SHP77 (cell line): ENCODE measurements around the gene ADGRD1.
A peak's percentile ranks its signal among the peaks of the same experiment; 100 is the strongest.
"Not testable (repeated sequence)": the region's sequence is repeated elsewhere in the genome, so short reads cannot be mapped to it uniquely, and the experiment has no call there.

Experiments
- DNase-seq, 2 experiments: peaks; one replicate each; lab custom pipeline; 2025; lab: John Stamatoyannopoulos, UW

The ADGRD1 gene

DNA sequence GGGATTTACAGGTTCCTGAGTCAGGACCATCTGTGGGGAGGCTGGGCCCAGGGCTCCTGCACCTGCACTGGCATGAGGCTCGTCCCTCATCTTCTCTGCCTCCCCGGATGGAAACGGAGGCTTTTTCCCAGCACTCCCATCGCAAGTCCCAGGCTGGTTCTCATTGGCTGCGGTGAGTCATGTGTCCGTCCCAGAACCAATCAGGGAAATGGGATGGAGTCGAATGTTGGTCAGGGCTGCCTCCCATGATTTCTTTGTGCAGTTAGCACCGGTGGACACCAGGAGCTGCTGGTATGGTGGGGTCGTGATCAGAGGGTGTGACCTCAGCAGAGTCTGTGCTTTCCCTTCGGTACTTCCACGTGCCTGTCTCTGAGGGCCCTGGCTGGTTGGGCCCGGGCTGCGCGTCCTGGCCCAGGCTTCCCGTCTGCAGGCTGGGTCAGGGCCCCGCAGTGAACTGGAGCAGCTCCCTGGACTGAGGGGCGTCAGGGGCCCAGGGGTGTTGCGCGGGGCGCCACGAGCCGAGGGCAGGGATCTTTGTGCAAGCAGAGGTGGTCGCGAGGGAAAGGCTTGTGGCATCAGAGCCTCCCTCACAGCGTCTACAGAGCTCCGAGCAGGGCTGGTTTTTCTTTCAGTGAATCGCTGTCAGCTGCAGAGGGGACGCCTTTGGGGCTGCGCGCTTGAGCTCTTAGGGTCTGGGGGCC is 168.1 kb downstream of the ADGRD1 start:
- no peak for DNase-seq

DNA sequence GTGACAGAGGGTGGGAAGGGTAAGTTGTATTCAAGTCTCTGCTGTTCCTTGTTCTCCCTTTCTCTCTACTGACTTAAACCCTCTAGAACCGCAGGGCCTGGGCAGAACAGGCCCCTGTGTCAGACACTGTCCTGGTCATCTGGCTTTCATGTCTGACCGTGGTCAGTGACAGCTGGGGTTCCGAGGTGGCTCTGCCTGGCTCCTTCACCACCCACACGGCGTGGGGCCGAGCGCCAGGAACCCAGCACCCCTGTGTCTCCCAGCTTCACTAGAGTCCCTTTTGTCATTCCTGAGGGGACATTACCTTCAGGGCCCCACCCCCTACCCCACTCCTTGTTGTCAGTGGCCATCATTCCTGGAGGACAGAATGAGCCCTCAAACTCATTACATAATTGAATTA is 168.9 kb downstream of the ADGRD1 start:
- no peak for DNase-seq

DNA sequence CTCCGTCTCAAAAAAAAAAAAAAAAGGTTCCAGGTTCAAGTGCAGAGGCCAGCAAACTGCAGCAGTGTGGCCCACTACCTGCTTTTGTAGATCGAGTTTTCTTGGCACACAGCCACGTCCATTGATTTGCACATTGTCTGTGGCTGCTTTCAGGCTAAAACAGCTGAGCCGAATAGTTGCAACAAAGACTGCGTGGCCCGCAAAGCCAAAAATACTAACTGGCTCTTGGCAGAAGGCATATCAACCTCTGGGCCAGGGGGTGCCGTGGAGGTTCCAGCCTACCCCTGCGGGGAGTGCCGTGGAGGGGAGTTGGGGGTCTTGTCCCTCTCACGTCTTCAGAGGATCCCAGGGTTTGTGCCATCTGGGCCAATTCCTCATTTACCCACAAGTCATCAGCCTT is 170.1 kb downstream of the ADGRD1 start:
- no peak for DNase-seq

DNA sequence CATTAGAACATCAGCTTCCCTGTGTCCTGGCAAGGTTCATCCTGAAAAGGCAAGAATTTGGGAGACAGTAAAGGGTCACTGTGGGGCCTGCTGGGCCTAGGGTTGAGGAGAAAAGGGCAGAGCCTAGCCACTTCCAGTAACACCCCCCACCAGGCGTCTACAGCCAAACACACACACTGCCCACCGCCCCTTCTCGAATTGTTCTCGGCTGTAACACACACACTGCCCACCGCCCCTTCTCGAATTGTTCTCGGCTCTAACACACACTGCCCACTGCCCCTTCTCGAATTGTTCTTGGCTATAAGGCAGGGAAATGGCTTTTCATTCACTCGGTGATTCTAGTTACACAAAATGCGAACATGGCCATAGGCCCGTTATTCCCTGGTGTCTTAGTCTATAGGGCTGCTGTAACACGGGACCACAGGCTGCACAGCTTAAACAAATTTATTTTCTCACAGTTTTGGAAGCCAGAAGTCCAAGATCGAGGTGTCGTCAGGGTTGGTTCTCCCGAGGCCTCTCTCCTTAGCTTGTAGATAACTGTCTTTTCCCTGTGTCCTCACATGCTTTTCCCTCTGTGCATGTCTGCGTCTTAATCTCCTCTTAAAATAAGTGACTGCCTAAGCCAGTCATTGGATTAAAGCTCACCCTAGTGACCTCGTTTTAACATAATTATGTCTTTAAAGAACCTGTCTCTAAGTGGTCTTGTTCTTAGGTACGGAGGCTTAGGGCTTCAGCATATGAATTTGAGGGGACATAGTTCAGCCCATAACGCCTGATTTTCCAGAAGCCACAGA is 171.0 kb downstream of the ADGRD1 start:
- no peak for DNase-seq

DNA sequence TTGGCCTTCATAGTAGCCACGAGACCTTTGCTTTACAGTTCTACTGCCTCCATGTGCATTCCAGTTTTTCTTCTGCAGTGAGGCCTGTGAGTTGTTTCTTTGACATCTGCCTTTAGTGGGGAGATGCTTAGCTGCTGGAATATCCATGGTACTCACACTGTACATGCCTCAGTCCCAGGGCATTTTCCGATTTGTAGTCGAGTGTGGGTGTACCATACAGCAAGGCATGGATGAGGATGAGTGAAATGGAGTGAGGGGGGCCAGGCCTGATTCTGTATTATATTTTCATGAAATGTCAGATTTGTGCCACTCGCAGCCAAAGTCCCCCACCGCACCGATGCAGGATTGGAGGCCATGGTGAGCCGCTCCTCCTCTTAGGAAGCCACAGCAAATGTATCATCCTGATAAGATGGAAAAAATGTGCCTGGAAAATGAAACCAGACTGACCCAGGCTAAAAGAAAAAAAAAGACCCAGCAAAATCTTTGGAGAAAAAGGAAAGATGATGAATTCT is 173.0 kb downstream of the ADGRD1 start:
- DNase-seq = no peak

DNA sequence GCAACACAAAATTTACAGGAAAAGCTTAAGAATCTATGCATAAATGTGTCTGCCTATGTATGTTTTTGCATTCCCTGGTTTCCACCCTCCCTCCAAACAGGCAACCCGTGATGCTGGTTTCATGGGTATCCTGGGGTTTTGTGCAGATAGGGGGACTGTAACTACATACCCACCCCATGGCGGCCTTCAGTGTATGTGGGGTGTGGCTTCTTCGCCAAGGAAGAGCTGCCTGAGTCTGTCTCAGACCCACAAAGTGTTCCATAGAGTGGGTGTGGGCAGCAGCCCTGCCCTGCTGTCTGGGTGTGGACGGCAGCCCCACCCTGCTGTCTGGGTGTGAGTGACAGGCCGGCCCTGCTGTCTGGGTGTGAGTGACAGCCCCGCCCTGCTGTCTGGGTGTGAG is 174.8 kb downstream of the ADGRD1 start:
- DNase-seq = no peak

DNA sequence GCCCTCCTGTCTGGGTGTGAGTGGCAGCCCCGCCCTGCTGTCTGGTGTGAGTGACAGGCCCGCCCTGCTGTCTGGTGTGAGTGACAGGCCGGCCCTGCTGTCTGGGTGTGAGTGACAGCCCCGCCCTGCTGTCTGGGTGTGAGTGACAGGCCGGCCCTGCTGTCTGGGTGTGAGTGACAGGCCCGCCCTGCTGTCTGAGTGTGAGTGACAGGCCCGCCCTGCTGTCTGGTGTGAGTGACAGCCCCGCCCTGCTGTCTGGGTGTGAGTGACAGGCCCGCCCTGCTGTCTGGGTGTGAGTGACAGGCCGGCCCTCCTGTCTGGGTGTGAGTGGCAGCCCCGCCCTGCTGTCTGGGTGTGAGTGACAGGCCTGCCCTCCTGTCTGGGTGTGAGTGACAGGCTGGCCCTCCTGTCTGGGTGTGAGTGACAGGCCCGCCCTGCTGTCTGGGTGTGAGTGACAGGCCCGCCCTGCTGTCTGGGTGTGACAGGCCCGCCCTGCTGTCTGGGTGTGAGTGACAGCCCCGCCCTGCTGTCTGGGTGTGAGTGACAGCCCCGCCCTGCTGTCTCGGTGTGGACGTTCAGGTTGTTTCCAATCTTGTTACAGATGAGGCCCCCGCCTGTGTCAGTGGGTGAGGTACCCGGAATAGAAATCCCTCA is 175.4 kb downstream of the ADGRD1 start:
- not testable (repeated sequence) for DNase-seq

DNA sequence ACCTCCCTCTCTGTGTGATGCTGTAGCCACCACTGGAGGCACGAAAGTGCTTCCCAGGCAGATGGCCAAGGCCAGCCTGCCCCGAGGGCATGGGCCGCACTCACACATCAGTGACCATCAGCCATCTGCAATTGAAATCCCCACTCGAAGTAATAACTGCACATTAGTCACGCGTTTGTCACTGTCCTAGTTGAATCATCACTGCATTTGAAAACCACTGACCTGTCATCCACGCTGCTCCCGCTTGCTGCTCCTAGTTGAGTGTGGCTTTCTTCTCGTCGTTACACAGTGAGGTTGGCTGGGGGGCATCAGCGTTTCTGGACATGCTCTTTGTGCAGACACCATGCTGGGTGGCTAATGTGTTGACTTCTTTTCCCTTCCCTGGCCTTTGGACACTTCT is 176.1 kb downstream of the ADGRD1 start:
- DNase-seq = no peak

DNA sequence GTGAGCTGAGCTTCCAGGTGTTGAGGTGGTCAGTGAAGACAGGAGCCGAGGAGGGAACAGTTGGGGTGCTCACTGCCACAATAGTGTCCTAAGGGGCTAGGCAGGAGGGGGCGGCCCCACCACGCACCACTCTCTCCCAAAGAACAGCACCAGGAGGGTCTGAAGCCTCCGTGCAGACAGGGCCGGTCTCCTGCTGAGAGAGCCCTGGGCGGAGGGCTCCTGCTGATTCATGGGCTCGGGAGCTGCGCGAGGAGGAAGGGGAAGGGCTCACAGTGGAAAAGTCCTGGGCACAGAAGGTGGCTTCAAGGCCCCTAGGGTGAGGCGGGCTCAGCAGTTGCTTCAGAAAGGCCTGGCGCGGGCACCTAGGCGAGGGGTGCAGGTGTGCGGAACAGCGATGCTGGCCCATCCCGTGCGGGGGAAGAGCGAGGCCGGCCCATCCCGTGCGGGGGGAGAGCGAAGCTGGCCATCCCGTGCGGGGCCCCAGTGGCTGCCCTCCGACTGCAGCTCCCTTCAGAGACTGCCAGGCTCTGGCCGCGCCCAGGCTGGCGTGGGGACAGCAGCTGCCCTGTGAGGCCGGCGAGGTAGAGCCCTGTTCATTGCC is 176.7 kb downstream of the ADGRD1 start:
- DNase-seq = no peak

DNA sequence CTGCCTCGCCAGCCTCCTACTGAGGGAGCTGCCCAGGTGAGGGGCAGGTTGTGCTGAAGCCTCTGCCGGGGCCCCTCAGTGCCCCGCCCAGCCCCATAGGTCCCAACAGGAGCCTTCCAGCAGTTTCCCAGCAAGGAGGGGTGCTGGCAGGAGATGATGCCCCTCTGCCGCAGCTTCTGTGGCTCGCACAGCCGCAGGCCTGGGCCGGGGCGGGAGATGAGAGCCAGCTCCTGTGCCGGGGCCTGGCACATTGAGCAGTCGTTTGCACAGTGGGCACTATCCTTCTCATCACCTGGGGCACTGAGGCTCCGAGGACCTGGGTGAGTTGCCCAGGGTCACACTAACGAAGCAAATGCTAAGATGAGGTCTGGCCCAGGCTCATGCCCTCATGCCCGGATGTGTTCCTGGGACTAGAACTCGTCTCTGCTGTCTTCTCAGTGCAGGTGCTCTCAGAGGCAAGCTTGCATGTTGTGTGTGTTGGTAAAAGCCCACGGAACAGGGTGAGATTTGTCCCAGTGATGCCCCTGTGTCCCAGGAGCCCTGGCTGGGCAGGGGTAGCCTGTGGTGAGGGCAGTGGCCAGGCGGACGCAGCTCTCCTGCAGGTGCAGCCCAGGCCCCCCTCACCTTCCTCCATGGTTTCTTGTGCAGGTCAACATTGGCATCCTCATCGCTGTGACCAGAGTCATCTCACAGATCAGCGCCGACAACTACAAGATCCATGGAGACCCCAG is 177.5 kb downstream of the ADGRD1 start:
- no peak for DNase-seq

DNA sequence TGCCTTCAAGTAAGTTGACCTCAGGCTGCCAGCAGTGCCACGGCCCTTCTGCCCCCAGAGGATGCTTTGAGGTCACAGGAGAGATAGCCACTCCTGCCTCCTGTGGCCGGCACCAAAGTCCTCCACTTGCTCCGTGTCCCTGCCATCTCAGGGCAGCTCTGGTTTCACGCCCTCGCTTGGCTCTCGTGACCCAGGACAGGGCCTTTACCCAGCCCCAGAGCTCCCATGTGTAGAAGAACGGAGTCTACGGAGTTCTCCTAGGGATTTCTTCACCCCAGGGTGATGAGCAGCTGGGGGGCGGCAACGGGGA is 178.1 kb downstream of the ADGRD1 start:
- no peak for DNase-seq

DNA sequence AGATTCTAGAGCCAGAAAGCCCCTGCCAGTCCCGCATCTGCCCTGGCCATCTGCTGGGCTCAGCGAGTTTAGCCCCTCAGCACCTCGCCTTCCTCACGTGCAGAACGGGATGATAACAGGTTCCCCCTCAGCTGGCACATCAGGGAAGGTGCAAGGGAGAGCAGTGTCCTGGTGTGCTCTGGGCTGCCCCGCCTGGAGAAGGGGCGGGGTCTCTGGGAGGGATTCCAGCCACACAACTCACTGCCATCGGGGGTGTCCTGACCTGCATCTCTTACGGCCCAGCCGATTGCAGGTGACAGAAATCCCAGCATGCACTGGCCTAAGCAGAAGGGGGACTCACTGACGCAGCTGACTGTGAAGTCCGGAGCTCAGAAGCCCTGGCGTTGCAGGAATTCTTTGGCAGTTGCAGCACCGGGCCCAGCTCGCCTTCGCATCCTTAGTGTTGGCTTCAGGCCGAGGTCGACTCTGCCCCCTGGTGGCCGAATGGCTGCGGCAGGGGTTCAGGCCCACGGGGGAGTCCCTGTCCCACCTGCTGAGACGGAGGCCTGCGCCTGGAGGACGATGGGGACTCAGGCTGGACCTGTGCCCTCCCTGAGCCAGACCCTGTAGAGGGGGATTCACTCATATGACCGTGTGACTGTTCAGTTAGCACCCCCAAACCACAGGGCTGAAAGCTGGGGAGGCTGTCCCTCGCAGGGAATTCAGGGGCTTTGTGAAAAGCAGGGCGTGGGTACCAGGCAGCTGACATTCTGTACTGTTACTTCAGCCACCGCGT is 178.6 kb downstream of the ADGRD1 start:
- peak; percentile 13 to 14 for DNase-seq

DNA sequence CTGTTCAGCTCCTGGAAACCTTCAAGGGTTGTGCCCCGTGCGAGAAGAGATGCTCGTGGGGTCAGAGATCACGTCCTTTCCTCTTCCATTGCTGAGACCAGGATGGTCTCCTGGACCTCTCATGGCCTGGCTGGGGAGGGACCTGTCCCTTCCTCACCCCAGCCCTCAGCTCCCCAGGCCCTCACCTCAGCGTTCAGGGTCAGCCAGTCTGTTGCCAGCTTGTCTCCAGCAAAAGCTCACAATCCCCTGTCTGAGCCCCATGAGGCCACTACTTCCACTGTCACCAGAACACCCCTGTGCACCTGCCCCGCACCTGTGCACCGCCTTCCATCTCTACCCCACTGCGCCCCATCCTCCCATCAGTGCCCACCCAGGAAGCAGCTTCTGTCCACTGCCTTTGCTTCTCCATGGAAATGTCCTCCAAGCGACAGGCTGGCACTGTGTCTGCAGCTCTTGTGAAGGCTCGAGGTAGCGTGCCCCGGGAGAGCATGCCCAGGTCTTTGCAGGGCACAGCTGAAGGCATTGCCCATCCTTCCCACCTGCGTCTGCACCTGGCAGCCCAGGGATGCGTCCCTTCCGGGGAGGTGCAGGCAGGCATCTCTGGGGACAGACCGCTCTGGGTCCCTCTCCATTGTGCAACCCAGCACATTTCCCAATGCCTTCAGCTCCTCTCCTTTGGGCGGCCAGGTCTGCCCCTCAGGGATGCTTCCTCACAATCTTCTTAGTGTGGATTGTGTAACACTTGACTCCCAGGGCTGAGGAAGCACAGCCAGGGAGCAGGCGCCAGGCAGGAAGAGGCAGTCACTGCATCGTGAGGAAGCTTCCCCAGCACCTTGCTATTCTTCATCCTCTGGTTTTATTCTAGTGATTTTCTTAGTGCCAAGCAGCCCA is 179.6 kb downstream of the ADGRD1 start:
- DNase-seq = no peak

DNA sequence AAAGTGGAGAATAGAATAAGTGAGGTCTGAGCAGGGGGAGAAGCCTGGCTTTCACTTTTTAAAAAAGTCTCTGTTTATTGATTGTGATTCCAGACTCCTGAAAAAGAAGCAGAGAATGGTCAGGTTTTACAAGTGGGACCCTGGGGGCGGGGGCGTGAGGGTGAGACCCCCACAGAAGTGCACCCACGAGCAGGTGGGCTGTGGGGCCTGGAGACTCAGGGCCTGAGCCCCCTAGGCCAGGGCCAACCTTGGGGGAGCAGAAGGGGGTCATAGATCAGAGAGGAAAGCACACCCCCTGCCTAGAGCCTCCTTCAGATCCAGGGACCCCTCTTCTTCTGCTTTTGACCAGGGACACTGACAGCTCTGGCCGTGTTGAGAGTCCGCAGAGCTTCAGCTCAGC is 180.3 kb downstream of the ADGRD1 start:
- no peak for DNase-seq

DNA sequence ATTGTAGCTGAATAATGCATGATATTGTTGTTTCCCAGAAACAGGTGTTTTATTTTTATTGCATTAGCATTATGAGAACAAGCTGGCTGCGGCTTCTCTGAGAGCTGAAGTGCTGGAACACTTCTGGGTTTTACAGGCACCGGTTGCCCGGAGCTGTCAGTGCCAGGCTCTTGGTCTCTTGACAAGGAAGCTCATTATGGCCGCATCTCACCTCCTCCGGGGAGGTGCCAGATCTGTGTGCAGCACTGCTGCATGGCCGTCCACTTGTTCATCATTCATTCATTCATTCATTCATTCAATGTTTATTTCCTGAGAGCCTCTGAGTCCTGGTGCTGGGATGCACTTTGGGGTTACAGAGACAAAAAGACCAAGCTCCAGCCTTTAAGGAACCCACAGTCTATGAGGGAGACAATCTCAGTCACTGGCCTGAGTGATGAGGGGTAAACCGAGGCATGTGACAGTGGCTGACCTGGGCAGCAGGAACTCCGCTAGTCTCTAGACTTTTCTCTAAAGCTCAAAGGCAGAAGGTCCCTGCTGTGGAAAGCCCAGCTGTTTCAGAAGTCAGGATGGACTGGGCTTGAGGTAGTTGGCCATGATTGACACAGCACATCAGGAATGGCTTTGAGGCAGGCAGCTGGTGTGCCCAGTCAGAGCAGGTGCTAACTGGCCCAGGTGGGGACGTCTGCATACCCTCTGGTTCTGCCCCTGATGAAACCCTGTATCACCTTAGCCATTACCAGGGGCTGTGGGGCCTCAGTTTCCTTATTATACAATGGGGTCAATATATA is 181.0 kb downstream of the ADGRD1 start:
- no peak for DNase-seq

DNA sequence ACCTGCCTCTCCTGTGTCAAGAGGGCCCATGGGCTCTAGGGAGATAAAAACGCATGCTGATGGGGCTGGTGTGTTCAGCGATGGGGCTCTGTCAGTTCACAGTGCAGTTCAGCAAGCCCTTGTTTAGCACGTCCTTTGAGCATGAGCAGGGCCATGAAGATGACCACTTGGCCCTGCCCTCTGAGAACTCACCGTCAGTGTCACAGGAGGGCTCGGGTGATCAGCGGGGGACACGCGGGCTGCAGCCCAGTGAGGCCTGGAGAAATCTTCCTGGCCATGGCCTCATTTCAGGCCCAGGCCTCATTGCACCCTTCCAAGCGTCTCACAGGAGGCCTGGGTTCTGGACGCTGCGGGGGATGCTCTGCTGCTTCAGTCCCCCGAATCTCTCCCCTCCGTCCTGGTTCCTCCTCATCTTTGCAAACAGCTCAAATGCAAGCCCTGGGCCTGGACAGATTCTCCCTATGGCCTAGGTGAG is 181.6 kb downstream of the ADGRD1 start:
- DNase-seq = no peak

DNA sequence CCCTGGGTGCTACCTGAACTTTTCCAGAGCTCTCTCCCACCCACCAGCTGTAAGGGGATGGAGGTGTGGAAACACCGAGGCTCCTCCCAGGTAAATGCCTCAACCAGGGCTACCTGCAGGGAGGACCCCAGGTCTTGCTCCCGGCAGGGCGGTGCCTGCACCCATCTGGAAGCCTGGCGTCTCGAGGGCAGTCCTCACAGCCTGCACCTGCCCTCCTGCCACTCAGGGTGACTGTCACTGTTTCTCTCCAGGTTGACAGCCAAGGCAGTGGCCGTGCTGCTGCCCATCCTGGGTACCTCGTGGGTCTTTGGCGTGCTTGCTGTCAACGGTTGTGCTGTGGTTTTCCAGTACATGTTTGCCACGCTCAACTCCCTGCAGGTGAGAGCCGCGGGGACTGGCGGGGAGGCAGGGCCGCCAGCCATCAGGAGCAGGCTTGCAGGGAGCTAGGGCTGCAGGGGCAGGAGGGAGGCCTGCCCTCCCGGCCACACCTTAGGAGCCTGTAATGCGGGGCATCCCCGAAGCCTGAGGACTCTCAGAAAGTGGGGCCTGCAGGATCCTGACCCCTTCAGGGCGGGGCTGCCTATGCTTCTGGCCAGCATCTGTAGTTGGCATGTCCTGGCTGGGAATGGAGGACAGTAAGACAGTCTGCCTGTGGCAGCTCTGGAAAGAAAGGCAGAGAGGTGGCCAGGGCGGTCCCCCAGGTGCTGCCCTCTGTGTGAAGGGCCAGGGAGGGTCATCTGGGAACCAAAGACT is 182.3 kb downstream of the ADGRD1 start:
- DNase-seq = no peak

DNA sequence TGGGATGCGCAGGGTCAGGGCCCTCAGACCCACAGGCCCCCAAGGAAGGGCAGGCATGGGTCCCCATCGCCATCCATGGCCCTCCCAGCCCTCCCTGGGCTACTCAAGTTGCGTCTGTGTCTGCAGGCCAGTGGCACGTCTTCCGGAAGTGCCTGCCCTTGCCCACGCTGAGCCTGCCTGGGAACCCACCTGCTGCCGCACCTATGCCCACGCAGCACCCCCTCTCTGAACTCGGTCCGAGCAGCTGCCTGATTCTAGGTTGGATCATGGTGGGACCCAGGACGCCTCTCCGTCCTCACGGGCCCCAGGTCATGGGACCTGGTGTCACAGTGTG is 182.8 kb downstream of the ADGRD1 start:
- no peak for DNase-seq
